HCT116 (cell line): ENCODE data around the gene LMNTD2. TPM values are rescaled to one million over a fixed set of nuclear protein-coding genes. Genes with fewer than 3 reads are reported as not detected.

Experiments used
- ATAC-seq: fragments of 200-7000 bp; cut with Tn5 transposase; 2 replicates; pipeline ENCODE4 v1.9.1; 2020; ENCODE audit warnings: mild to moderate bottlenecking, moderate library complexity
- BruUV-seq: library from RNA; stranded (reverse); fragments of 400-500 nt; replicated peaks from 2 replicates; lab custom pipeline; 2021; lab: Mats Ljungman, UMichigan
- CTCF ChIA-PET: fragments of 300-600 bp; sonication (Branson Sonifier 250); formaldehyde crosslinking; loops from one replicate; lab custom pipeline; 2021; ENCODE audit warnings: antibody characterized with exemption; lab: Charles Lee
- POLR2A ChIA-PET: fragments of 300-600, 350-600 bp; sonication (Branson Sonifier 250); formaldehyde crosslinking; loops from one replicate; lab custom pipeline; 2021; ENCODE audit warnings: antibody characterized with exemption; lab: Charles Lee
- RAD21 ChIA-PET, 2 experiments: fragments of 300-600 bp; sonication (Branson Sonifier 250); formaldehyde crosslinking; loops; one replicate each; lab custom pipeline; 2023; ENCODE audit warnings: low total read pairs in 2 of 2; ENCODE audit not compliant: uncharacterized antibody in 2 of 2, unreplicated experiment in 2 of 2, low non-redundant PET in 1 of 2; lab: Charles Lee
- DNase-seq: peaks from one replicate; pipeline ENCODE4 v3.0.0-alpha.2; 2010; ENCODE audit warnings: low read depth, low spot score
- H2AFZ ChIP-seq: fragments of 200-600 bp; shearing (Covaris generic), sonication (generic); 2 replicates; pipeline ENCODE4 v1.6.1; 2017; ENCODE audit warnings: low read depth, mixed run types, mixed read lengths, antibody characterized with exemption, low read length; ENCODE audit not compliant: poor library complexity, severe bottlenecking
- H3K27ac ChIP-seq: 2 replicates; pipeline ENCODE4 v1.5.1; 2012; ENCODE audit warnings: low read depth, low read length
- H3K27me3 ChIP-seq: fragments of 200-600 bp; sonication (generic); 2 replicates; pipeline ENCODE4 v1.6.1; 2016; ENCODE audit warnings: mixed run types, low read length, mixed read lengths; ENCODE audit not compliant: insufficient read depth
- H3K36me3 ChIP-seq, 2 experiments: fragments of 200-500 bp in 1 of 2; fragments of 200-600 bp in 1 of 2; sonication (Bioruptor generic) in 1 of 2; sonication (generic) in 1 of 2; 2 replicates each; pipeline versions ENCODE4 v1.5.1 to v1.6.1; 2014 to 2016; ENCODE audit warnings: low read length in 2 of 2, inconsistent platforms in 1 of 2, mixed read lengths in 1 of 2, mixed run types in 1 of 2; ENCODE audit not compliant: insufficient read depth in 2 of 2, control insufficient read depth in 1 of 2
- H3K4me1 ChIP-seq, 2 experiments: fragments of 200-600 bp in 1 of 2; sonication (generic) in 1 of 2; 2 replicates each; pipeline versions ENCODE4 v1.5.1 to v1.6.1; 2012 to 2017; ENCODE audit warnings: low read length in 2 of 2, inconsistent platforms in 1 of 2, mild to moderate bottlenecking in 1 of 2, mixed read lengths in 1 of 2, mixed run types in 1 of 2, moderate library complexity in 1 of 2; ENCODE audit not compliant: insufficient read depth in 2 of 2, control insufficient read depth in 1 of 2
- H3K4me2 ChIP-seq: fragments of 200-600 bp; sonication (generic); 2 replicates; pipeline ENCODE4 v1.6.1; 2017; ENCODE audit warnings: mixed run types, low read length, mixed read lengths
- H3K4me3 ChIP-seq, 2 experiments: fragments of 200-600 bp in 1 of 2; sonication (generic) in 1 of 2; replicated peaks in 1 of 2; 2 replicates each; pipeline ENCODE4 v1.5.1; 2011 to 2016; ENCODE audit warnings: low read length in 2 of 2, control low read depth in 1 of 2, low read depth in 1 of 2, mild to moderate bottlenecking in 1 of 2, mixed read lengths in 1 of 2, mixed run types in 1 of 2
- H3K79me2 ChIP-seq: fragments of 200-600 bp; sonication (generic); 2 replicates; pipeline ENCODE4 v1.6.1; 2017; ENCODE audit warnings: mild to moderate bottlenecking, mixed run types, low read length, moderate library complexity, mixed read lengths; ENCODE audit not compliant: insufficient read depth
- H3K9ac ChIP-seq: fragments of 200-600 bp; sonication (generic); 2 replicates; pipeline ENCODE4 v1.6.1; 2016; ENCODE audit warnings: low read length, mixed read lengths
- H3K9me2 ChIP-seq: fragments of 200-600 bp; sonication (generic), shearing (Covaris generic); 2 replicates; pipeline ENCODE4 v1.6.1; 2017; ENCODE audit warnings: mixed run types, mild to moderate bottlenecking, moderate library complexity; ENCODE audit not compliant: insufficient read depth
- H3K9me3 ChIP-seq, 2 experiments: fragments of 200-500 bp in 1 of 2; fragments of 200-600 bp in 1 of 2; sonication (Bioruptor generic) in 1 of 2; sonication (generic) in 1 of 2; 2 replicates each; pipeline ENCODE4 v1.6.1; 2014 to 2017; ENCODE audit warnings: low read length in 2 of 2, mixed read lengths in 2 of 2, inconsistent platforms in 1 of 2, low read depth in 1 of 2, mild to moderate bottlenecking in 1 of 2, mixed run types in 1 of 2, moderate library complexity in 1 of 2; ENCODE audit not compliant: control insufficient read depth in 1 of 2, insufficient read depth in 1 of 2
- H4K20me1 ChIP-seq: fragments of 200-600 bp; sonication (generic), shearing (Covaris generic); 2 replicates; pipeline ENCODE4 v1.6.1; 2017; ENCODE audit warnings: mixed run types, mild to moderate bottlenecking, moderate library complexity; ENCODE audit not compliant: insufficient read depth
- CEBPB ChIP-seq: IDR thresholded peaks from 2 replicates; pipeline ENCODE4 v1.6.1; 2012; ENCODE audit warnings: low read depth
- EGR1 ChIP-seq: IDR thresholded peaks from 2 replicates; pipeline ENCODE4 v1.6.1; 2012; ENCODE audit warnings: low read depth
- EZH2phosphoT487 ChIP-seq: fragments of 200-600 bp; IDR thresholded peaks from 2 replicates; pipeline ENCODE4 v1.6.1; 2018; ENCODE audit warnings: antibody characterized with exemption, borderline replicate concordance
- FOSL1 ChIP-seq: IDR thresholded peaks from 2 replicates; pipeline ENCODE4 v1.6.1; 2012; ENCODE audit warnings: low read depth
- JUND ChIP-seq: IDR thresholded peaks from 2 replicates; pipeline ENCODE4 v1.6.1; 2012
- POLR2AphosphoS5 ChIP-seq: IDR thresholded peaks from 2 replicates; pipeline ENCODE4 v1.6.1; 2011; ENCODE audit warnings: mild to moderate bottlenecking, low read depth, low read length, moderate library complexity
- TCF7L2 ChIP-seq: IDR thresholded peaks from 2 replicates; pipeline ENCODE4 v1.7.0; 2011; ENCODE audit warnings: borderline replicate concordance, inconsistent platforms; ENCODE audit not compliant: insufficient read depth, insufficient read length; ENCODE audit errors: extremely low read depth
- ZNF274 ChIP-seq: fragments of 200-500 bp; sonication (Bioruptor generic); IDR thresholded peaks from 2 replicates; pipeline ENCODE4 v1.6.1; 2014; ENCODE audit warnings: mild to moderate bottlenecking, low read depth, low read length, inconsistent platforms
- intact Hi-C: fragments of 100-400 bp; cut with micrococcal nuclease; formaldehyde crosslinking; loops from 2 replicates; pipeline ENCODE4 v1.10.0; 2022
- total RNA-seq: library from RNA; stranded (reverse); gene quantifications from one replicate; pipeline ENCODE4 v1.2.1, GENCODE V29; 2021; ENCODE audit not compliant: unreplicated experiment
- TF ChIP-seq, protein P1 (sequence below), 3 experiments: fragments of 200-600 bp in 1 of 3; sonication (generic) in 1 of 3; IDR thresholded peaks in 2 of 3; conservative IDR thresholded peaks in 1 of 3; 2 replicates each; pipeline ENCODE4 v1.5.1; 2012 to 2017; ENCODE audit warnings: low read depth in 2 of 3, low read length in 2 of 3, antibody characterized with exemption in 1 of 3, borderline replicate concordance in 1 of 3, control low read depth in 1 of 3, mild to moderate bottlenecking in 1 of 3, mixed read lengths in 1 of 3, mixed run types in 1 of 3, moderate library complexity in 1 of 3; ENCODE audit not compliant: insufficient read depth in 1 of 3
- TF ChIP-seq, protein P2 (sequence below): IDR thresholded peaks from 2 replicates; pipeline ENCODE4 v1.6.1; 2012; ENCODE audit warnings: low read depth
- TF ChIP-seq, protein P3 (sequence below): IDR thresholded peaks from 2 replicates; pipeline ENCODE4 v1.6.1; 2012

LMNTD2 gene
- total RNA-seq, 1 experiment from 2014 or later: 9.5 TPM

DNA sequence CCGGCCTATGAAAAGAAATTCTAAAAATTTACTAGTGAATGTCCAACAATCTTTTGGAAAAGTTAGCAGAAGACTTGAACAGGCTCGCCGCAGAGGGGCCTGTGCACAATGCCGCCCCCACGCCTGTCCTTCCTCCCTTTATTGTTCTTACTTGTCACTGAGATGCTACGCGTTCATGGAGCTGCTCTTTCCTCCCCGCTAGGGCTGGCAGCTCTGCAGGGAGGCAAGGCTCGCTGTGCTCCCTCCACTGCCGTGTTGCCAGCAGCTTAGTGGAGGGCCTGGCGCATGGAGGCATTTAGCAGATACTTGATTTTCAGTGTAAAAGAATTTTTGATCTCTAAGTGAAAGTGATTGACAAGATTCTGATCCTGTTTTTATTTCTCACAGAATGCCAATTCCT lies 30.5 kb upstream of the LMNTD2 start:
- H3K9me2 ChIP-seq: no peaks in the 10 kb centered on the region
- intact Hi-C loops: no loop called here
- peaks cover 59 to 72% of the 10 kb centered on the region in 2 experiments for H3K36me3 ChIP-seq
- POLR2A ChIA-PET: no interaction called here
- H3K27me3 ChIP-seq: no peaks in the 10 kb centered on the region
- H3K27ac ChIP-seq: no peak overlapping the region
- CTCF ChIA-PET: no interaction called here
- no peaks in the 10 kb centered on the region for H4K20me1 ChIP-seq
- no peak overlapping the region for H3K9ac ChIP-seq
- TF ChIP-seq, protein P1, sequence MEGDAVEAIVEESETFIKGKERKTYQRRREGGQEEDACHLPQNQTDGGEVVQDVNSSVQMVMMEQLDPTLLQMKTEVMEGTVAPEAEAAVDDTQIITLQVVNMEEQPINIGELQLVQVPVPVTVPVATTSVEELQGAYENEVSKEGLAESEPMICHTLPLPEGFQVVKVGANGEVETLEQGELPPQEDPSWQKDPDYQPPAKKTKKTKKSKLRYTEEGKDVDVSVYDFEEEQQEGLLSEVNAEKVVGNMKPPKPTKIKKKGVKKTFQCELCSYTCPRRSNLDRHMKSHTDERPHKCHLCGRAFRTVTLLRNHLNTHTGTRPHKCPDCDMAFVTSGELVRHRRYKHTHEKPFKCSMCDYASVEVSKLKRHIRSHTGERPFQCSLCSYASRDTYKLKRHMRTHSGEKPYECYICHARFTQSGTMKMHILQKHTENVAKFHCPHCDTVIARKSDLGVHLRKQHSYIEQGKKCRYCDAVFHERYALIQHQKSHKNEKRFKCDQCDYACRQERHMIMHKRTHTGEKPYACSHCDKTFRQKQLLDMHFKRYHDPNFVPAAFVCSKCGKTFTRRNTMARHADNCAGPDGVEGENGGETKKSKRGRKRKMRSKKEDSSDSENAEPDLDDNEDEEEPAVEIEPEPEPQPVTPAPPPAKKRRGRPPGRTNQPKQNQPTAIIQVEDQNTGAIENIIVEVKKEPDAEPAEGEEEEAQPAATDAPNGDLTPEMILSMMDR (IDR thresholded peaks at IDR 0.05 in 2 of 3, conservative IDR thresholded peaks at IDR 0.05 in 1 of 3; ENCODE audit: borderline replicate concordance in 1 of 3, insufficient read depth in 1 of 3, low read depth in 2 of 3, low read length in 2 of 3): no peak
- TF ChIP-seq ZNF274: no peak
- TF ChIP-seq JUND: no peak
- TF ChIP-seq TCF7L2: no peak
- TF ChIP-seq POLR2AphosphoS5: no peak
- TF ChIP-seq, protein P2, sequence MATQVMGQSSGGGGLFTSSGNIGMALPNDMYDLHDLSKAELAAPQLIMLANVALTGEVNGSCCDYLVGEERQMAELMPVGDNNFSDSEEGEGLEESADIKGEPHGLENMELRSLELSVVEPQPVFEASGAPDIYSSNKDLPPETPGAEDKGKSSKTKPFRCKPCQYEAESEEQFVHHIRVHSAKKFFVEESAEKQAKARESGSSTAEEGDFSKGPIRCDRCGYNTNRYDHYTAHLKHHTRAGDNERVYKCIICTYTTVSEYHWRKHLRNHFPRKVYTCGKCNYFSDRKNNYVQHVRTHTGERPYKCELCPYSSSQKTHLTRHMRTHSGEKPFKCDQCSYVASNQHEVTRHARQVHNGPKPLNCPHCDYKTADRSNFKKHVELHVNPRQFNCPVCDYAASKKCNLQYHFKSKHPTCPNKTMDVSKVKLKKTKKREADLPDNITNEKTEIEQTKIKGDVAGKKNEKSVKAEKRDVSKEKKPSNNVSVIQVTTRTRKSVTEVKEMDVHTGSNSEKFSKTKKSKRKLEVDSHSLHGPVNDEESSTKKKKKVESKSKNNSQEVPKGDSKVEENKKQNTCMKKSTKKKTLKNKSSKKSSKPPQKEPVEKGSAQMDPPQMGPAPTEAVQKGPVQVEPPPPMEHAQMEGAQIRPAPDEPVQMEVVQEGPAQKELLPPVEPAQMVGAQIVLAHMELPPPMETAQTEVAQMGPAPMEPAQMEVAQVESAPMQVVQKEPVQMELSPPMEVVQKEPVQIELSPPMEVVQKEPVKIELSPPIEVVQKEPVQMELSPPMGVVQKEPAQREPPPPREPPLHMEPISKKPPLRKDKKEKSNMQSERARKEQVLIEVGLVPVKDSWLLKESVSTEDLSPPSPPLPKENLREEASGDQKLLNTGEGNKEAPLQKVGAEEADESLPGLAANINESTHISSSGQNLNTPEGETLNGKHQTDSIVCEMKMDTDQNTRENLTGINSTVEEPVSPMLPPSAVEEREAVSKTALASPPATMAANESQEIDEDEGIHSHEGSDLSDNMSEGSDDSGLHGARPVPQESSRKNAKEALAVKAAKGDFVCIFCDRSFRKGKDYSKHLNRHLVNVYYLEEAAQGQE: no peak
- TF ChIP-seq, protein P3, sequence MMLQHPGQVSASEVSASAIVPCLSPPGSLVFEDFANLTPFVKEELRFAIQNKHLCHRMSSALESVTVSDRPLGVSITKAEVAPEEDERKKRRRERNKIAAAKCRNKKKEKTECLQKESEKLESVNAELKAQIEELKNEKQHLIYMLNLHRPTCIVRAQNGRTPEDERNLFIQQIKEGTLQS: no peak
- no peak for TF ChIP-seq CEBPB
- TF ChIP-seq EZH2phosphoT487: no peak
- no peak for TF ChIP-seq EGR1
- TF ChIP-seq FOSL1: no peak
- peaks cover 88% of the 10 kb centered on the region for H3K79me2 ChIP-seq
- RAD21 ChIA-PET: interaction anchor here in 1 of 2 experiments (0.7 kb wide), 1 partner anchor 116 kb away, joined by 3 read pairs; no protein-coding TSS in a partner anchor
- no peaks in the 10 kb centered on the region for H3K9me3 ChIP-seq
- H2AFZ ChIP-seq: no peak overlapping the region
- no peak for DNase-seq
- H3K4me3 ChIP-seq: no peak overlapping the region
- peaks cover 0 to 8% of the 10 kb centered on the region in 2 experiments; a peak in 2 of 4 replicates for H3K4me1 ChIP-seq
- BruUV-seq: no TSS peak
- H3K4me2 ChIP-seq: no peak overlapping the region
- ATAC-seq: no peak
